GM12875 (cell line): ENCODE measurements around the gene ZNF606.

Experiments used
- H3K4me3 ChIP-seq: one replicate; pipeline ENCODE4 v1.5.1; 2011; ENCODE audit warnings: low read depth, low read length, control low read depth
- TF ChIP-seq, protein P1 (sequence below): IDR thresholded peaks from 2 replicates; pipeline ENCODE4 v1.5.1; 2011; ENCODE audit warnings: low read depth, mild to moderate bottlenecking, control low read depth, inconsistent platforms, low read length, moderate library complexity, borderline replicate concordance; ENCODE audit not compliant: insufficient read depth

The ZNF606 gene

GRCh38 chr19:58000677-58001076 lies 1.9 kb downstream of the ZNF606 start:
- no peak overlapping the region for H3K4me3 ChIP-seq
- TF ChIP-seq, protein P1, sequence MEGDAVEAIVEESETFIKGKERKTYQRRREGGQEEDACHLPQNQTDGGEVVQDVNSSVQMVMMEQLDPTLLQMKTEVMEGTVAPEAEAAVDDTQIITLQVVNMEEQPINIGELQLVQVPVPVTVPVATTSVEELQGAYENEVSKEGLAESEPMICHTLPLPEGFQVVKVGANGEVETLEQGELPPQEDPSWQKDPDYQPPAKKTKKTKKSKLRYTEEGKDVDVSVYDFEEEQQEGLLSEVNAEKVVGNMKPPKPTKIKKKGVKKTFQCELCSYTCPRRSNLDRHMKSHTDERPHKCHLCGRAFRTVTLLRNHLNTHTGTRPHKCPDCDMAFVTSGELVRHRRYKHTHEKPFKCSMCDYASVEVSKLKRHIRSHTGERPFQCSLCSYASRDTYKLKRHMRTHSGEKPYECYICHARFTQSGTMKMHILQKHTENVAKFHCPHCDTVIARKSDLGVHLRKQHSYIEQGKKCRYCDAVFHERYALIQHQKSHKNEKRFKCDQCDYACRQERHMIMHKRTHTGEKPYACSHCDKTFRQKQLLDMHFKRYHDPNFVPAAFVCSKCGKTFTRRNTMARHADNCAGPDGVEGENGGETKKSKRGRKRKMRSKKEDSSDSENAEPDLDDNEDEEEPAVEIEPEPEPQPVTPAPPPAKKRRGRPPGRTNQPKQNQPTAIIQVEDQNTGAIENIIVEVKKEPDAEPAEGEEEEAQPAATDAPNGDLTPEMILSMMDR, result no peak

DNA sequence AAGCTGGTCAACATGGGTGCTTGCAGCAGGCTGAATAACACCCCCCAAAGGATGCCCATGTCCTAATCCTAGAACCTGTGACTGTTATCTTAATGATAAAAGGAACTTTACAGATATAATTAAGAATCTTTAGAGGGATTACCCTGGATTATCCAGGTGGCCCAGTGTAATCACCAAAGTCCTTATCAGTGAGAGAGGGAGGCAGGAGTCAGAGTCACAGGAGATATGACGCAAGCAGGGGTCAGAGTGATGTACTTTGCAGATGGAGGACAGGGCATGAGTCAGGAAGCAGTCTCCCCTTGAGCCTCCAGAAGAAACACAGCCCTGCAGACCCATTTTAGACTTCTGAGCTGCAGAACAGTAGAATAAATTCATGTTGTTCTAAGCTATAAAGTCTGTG lies 9.8 kb downstream of the ZNF606 start:
- no peak overlapping the region for H3K4me3 ChIP-seq
- TF ChIP-seq, protein P1, result no peak

DNA sequence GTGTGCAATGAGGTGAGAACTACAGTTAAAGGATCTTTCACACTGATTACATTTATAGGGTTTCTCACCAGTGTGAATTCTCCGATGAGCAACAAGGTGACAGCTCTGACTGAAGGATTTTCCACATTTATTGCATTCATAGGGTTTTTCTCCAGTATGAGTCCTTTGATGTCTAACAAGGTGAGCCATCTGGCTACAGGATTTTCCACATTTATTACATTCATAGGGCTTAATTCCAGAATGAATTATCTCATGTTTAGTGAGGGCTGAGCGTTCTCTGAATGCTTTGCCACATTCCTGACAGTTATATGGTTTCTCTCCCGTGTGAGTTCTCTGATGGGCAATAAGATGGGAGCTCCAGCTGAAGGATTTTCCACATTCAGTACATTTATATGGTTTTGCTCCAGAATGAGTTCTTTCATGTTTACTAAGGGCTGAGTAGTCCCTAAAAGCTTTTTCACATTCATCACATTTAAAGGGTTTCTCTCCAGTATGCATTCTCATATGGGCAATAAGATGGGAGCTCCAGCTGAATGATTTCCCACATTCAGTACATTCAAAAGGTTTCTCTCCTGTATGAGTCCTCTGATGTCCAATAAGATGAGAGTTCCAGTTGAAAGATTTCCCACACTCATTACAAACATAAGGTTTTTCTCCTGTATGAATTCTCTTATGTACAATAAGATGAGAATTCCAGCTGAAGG lies 23.9 kb downstream of the ZNF606 start:
- TF ChIP-seq, protein P1, result no peak
- H3K4me3 ChIP-seq, result no peak overlapping the region

GRCh38 chr19:57974434-57974833 lies 28.2 kb downstream of the ZNF606 start, which contains the start of gene C19orf18:
Gene C19orf18 (minus strand): TSS chr19:57974534. CDS start chr19:57974432, 102 bp downstream.
- TF ChIP-seq, protein P1, result no peak
- no peak within 1 kb of the TSS for H3K4me3 ChIP-seq

DNA sequence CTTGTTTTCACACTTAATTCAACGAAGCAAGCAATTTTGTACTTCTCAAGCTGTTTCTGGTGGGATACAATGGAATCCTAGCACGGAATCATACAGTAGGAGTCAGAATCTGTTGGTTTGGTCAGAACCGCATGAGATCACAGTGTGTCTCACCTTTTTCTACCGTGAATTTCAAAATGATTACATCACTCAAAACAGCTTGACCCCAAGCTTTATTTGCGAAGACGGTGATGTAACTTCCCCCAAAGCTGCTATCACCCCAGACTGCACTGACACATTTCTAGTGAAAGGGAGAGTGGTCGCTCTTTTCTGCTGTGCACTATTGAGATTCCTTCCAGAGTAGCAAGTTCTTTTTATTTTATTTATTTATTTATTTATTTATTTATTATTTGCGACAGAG lies 37.9 kb downstream of the ZNF606 start:
- no peak overlapping the region for H3K4me3 ChIP-seq
- TF ChIP-seq, protein P1, result no peak

GRCh38 chr19:57961785-57962184 lies 40.8 kb downstream of the ZNF606 start:
- TF ChIP-seq, protein P1, result no peak
- no peak overlapping the region for H3K4me3 ChIP-seq

GRCh38 chr19:57954996-57955395 lies 47.6 kb downstream of the ZNF606 start:
- H3K4me3 ChIP-seq, result no peak overlapping the region

More at GRCh38 chr19:57954996-57955395, 47.6 kb downstream of the ZNF606 start:
- TF ChIP-seq, protein P1, result no peak
